Ectodermal cell (in vitro differentiated cells): ENCODE results near the gene PINLYP.

Source experiments
- H3K27ac ChIP-seq: 2 replicates; pipeline ENCODE4 v1.7.0; 2013; ENCODE audit warnings: mild to moderate bottlenecking, low read depth, low read length; ENCODE audit not compliant: insufficient read depth, poor library complexity, severe bottlenecking
- H3K27me3 ChIP-seq: 2 replicates; pipeline ENCODE4 v1.7.0; 2013; ENCODE audit warnings: mild to moderate bottlenecking, low read length; ENCODE audit not compliant: insufficient read depth, control insufficient read depth, poor library complexity, severe bottlenecking
- H3K36me3 ChIP-seq: one replicate; pipeline ENCODE4 v1.7.0; 2013; ENCODE audit warnings: low read length; ENCODE audit not compliant: control insufficient read depth, insufficient read depth
- H3K4me1 ChIP-seq: one replicate; pipeline ENCODE4 v1.7.0; 2013; ENCODE audit warnings: low read length; ENCODE audit not compliant: control insufficient read depth, insufficient read depth
- H3K4me3 ChIP-seq: 2 replicates; pipeline ENCODE4 v1.7.0; 2013; ENCODE audit warnings: low read depth, low read length, control low read depth; ENCODE audit not compliant: insufficient read depth
- H3K9me3 ChIP-seq: 2 replicates; pipeline ENCODE4 v1.7.0; 2013; ENCODE audit warnings: mild to moderate bottlenecking, low read length, moderate library complexity; ENCODE audit not compliant: control insufficient read depth
- WGBS, 2 experiments: methylation state at CpG; one replicate each; pipeline ENCODE4 v1.1.7; 2013; ENCODE audit warnings: missing lambda C conversion rate in 2 of 2; 5-methylcytosine and 5-hydroxymethylcytosine counted together

Gene PINLYP

GRCh38 chr19:43551399-43552197, 24.0 kb upstream of the PINLYP start:
- WGBS, 2 experiments: 91 to 92% methylated on average over 23 of the region's 23 CpGs

GRCh38 chr19:43552198-43552450, 23.5 kb upstream of the PINLYP start:
- Histone ChIP-seq H3K4me3 (no peak overlapping the region), H3K27ac (no peak overlapping the region), H3K27me3 (no peaks in the 10 kb centered on the region), H3K36me3 (peaks cover 48% of the 10 kb centered on the region), H3K4me1 (no peaks in the 10 kb centered on the region), H3K9me3 (no peaks in the 10 kb centered on the region)
- WGBS, 2 experiments: 77 to 78% methylated on average over 3 of the region's 3 CpGs

More at GRCh38 chr19:43551399-43552197, 24.0 kb upstream of the PINLYP start:
- H3K4me3 ChIP-seq: no peak overlapping the region
- H3K9me3 ChIP-seq: no peaks in the 10 kb centered on the region
- H3K4me1 ChIP-seq: no peaks in the 10 kb centered on the region
- no peaks in the 10 kb centered on the region for H3K27me3 ChIP-seq
- no peak overlapping the region for H3K27ac ChIP-seq
- peaks cover 51% of the 10 kb centered on the region for H3K36me3 ChIP-seq

GRCh38 chr19:43552616-43553015, 23.0 kb upstream of the PINLYP start:
- Histone ChIP-seq H3K4me3 (no peak overlapping the region), H3K27ac (no peak overlapping the region)

GRCh38 chr19:43553656-43554055, 21.9 kb upstream of the PINLYP start:
- 97% methylated on average over 4 of the region's 4 CpGs for WGBS, 2 experiments
- H3K4me3 ChIP-seq: no peak overlapping the region
- H3K27ac ChIP-seq: no peak overlapping the region
- H3K36me3 ChIP-seq: peaks cover 45% of the 10 kb centered on the region
- H3K9me3 ChIP-seq: no peaks in the 10 kb centered on the region
- H3K4me1 ChIP-seq: no peaks in the 10 kb centered on the region
- no peaks in the 10 kb centered on the region for H3K27me3 ChIP-seq

More at GRCh38 chr19:43552616-43553015, 23.0 kb upstream of the PINLYP start:
- Histone ChIP-seq H3K4me1 (no peaks in the 10 kb centered on the region), H3K36me3 (peaks cover 46% of the 10 kb centered on the region), H3K27me3 (no peaks in the 10 kb centered on the region), H3K9me3 (no peaks in the 10 kb centered on the region)
- 79 to 87% methylated on average over 3 of the region's 3 CpGs for WGBS, 2 experiments

GRCh38 chr19:43554317-43554895, 21.2 kb upstream of the PINLYP start:
- H3K4me3 ChIP-seq: no peak overlapping the region
- H3K36me3 ChIP-seq: peaks cover 41% of the 10 kb centered on the region
- no peaks in the 10 kb centered on the region for H3K27me3 ChIP-seq
- no peaks in the 10 kb centered on the region for H3K4me1 ChIP-seq
- no peak overlapping the region for H3K27ac ChIP-seq
- WGBS, 2 experiments: 96 to 97% methylated on average over 15 of the region's 15 CpGs
- H3K9me3 ChIP-seq: no peaks in the 10 kb centered on the region

- no peaks in the 10 kb centered on the region for H3K27me3 ChIP-seq
- H3K9me3 ChIP-seq: no peaks in the 10 kb centered on the region
- 41 to 45% methylated on average over 8 of the region's 8 CpGs for WGBS, 2 experiments
- H3K36me3 ChIP-seq: peaks cover 33% of the 10 kb centered on the region
- no peak overlapping the region for H3K4me3 ChIP-seq
- H3K27ac ChIP-seq: no peak overlapping the region
- H3K4me1 ChIP-seq: no peaks in the 10 kb centered on the region
Observed at GRCh38 chr19:43555185-43555770, 20.3 kb upstream of the PINLYP start.

GRCh38 chr19:43560687-43561086, 14.9 kb upstream of the PINLYP start:
- WGBS, 2 experiments: 90 to 92% methylated on average over 6 of the region's 6 CpGs
- peaks cover 4% of the 10 kb centered on the region for H3K36me3 ChIP-seq

GRCh38 chr19:43561139-43561970, 14.2 kb upstream of the PINLYP start:
- peaks cover 4% of the 10 kb centered on the region for H3K36me3 ChIP-seq

More at GRCh38 chr19:43560687-43561086, 14.9 kb upstream of the PINLYP start:
- no peaks in the 10 kb centered on the region for H3K9me3 ChIP-seq
- H3K27ac ChIP-seq: no peak overlapping the region
- H3K4me3 ChIP-seq: no peak overlapping the region
- no peaks in the 10 kb centered on the region for H3K27me3 ChIP-seq
- H3K4me1 ChIP-seq: no peaks in the 10 kb centered on the region

GRCh38 chr19:43562226-43562697, 13.3 kb upstream of the PINLYP start:
- WGBS, 2 experiments: 92 to 95% methylated on average over 6 of the region's 6 CpGs
- Histone ChIP-seq H3K4me3 (no peak overlapping the region), H3K27me3 (no peaks in the 10 kb centered on the region), H3K36me3 (peaks cover 4% of the 10 kb centered on the region), H3K4me1 (no peaks in the 10 kb centered on the region), H3K27ac (no peak overlapping the region), H3K9me3 (no peaks in the 10 kb centered on the region)

More at GRCh38 chr19:43561139-43561970, 14.2 kb upstream of the PINLYP start:
- no peak overlapping the region for H3K27ac ChIP-seq
- H3K27me3 ChIP-seq: no peaks in the 10 kb centered on the region
- no peaks in the 10 kb centered on the region for H3K9me3 ChIP-seq
- H3K4me3 ChIP-seq: no peak overlapping the region
- H3K4me1 ChIP-seq: no peaks in the 10 kb centered on the region
- 95% methylated on average over 12 of the region's 12 CpGs for WGBS, 2 experiments
